WTC11 (cell line): ENCODE data around the gene CEP68. TPM values are rescaled to one million over a fixed set of nuclear protein-coding genes. Genes with fewer than 3 reads are reported as not detected.

ENCODE experiments used
- ATF1 ChIP-seq: sonication (generic); formaldehyde crosslinking; IDR thresholded peaks from 2 replicates; pipeline ENCODE4 v1.8.1; 2023; ENCODE audit warnings: mild to moderate bottlenecking, moderate library complexity, missing genetic modification reagents
- ESRRA ChIP-seq: sonication (generic); formaldehyde crosslinking; IDR thresholded peaks from 2 replicates; pipeline ENCODE4 v1.8.1; 2022; ENCODE audit warnings: mild to moderate bottlenecking, missing genetic modification reagents, borderline replicate concordance
- FOXJ3 ChIP-seq: sonication (generic); formaldehyde crosslinking; IDR thresholded peaks from 2 replicates; pipeline ENCODE4 v1.9.0; 2021; ENCODE audit warnings: missing genetic modification reagents, mild to moderate bottlenecking, borderline replicate concordance
- GABPB1 ChIP-seq: sonication (generic); formaldehyde crosslinking; IDR thresholded peaks from 2 replicates; pipeline ENCODE4 v1.8.1; 2023; ENCODE audit warnings: mild to moderate bottlenecking, missing genetic modification reagents
- IRF2 ChIP-seq: sonication (generic); formaldehyde crosslinking; IDR thresholded peaks from 2 replicates; pipeline ENCODE4 v1.8.0; 2022; ENCODE audit warnings: low read depth, missing genetic modification reagents, borderline replicate concordance
- PRRX2 ChIP-seq: fragments of 250-450 bp; sonication (Bioruptor Pico); IDR thresholded peaks from 2 replicates; pipeline ENCODE4 v1.8.0; 2021; ENCODE audit warnings: mild to moderate bottlenecking
- RORB ChIP-seq: fragments of 250-450 bp; sonication (Bioruptor Pico); IDR thresholded peaks from 2 replicates; pipeline ENCODE4 v1.9.0; 2021; ENCODE audit warnings: mild to moderate bottlenecking
- TCF7 ChIP-seq: sonication (generic); formaldehyde crosslinking; IDR thresholded peaks from 2 replicates; pipeline ENCODE4 v1.8.0; 2022; ENCODE audit warnings: mild to moderate bottlenecking, low read depth, missing genetic modification reagents, moderate library complexity
- TEAD1 ChIP-seq: sonication (generic); formaldehyde crosslinking; IDR thresholded peaks from 2 replicates; pipeline ENCODE4 v1.8.0; 2022; ENCODE audit warnings: mild to moderate bottlenecking, missing genetic modification reagents
- ZBTB21 ChIP-seq: sonication (generic); formaldehyde crosslinking; IDR thresholded peaks from 2 replicates; pipeline ENCODE4 v1.8.1; 2023; ENCODE audit warnings: mild to moderate bottlenecking, missing genetic modification reagents, borderline replicate concordance
- ZNF219 ChIP-seq: sonication (generic); formaldehyde crosslinking; IDR thresholded peaks from 2 replicates; pipeline ENCODE4 v1.8.0; 2023; ENCODE audit warnings: missing genetic modification reagents, mild to moderate bottlenecking, borderline replicate concordance
- ZNF232 ChIP-seq: sonication (generic); formaldehyde crosslinking; IDR thresholded peaks from 2 replicates; pipeline ENCODE4 v1.8.0; 2022; ENCODE audit warnings: mild to moderate bottlenecking, missing genetic modification reagents
- ZNF671 ChIP-seq: fragments of 250-450 bp; sonication (Bioruptor Pico); IDR thresholded peaks from 2 replicates; pipeline ENCODE4 v1.8.0; 2021; ENCODE audit warnings: mild to moderate bottlenecking
- total RNA-seq: library from RNA; stranded (reverse); gene quantifications from 3 replicates; pipeline ENCODE4 v1.2.3, GENCODE V29; 2021
- TF ChIP-seq, protein P1 (sequence below): sonication (generic); formaldehyde crosslinking; IDR thresholded peaks from 2 replicates; pipeline ENCODE4 v1.8.1; 2023; ENCODE audit warnings: mild to moderate bottlenecking, missing genetic modification reagents, borderline replicate concordance
- TF ChIP-seq, protein P2 (sequence below): sonication (generic); formaldehyde crosslinking; IDR thresholded peaks from 2 replicates; pipeline ENCODE4 v1.8.0; 2022; ENCODE audit warnings: mild to moderate bottlenecking, missing genetic modification reagents
- TF ChIP-seq, protein P3 (sequence below): fragments of 200-600 bp; IDR thresholded peaks from 2 replicates; pipeline ENCODE4 v1.8.0; 2022; ENCODE audit warnings: antibody characterized with exemption
- TF ChIP-seq, protein P4 (sequence below): sonication (generic); formaldehyde crosslinking; IDR thresholded peaks from 2 replicates; pipeline ENCODE4 v1.8.1; 2022; ENCODE audit warnings: low read depth, missing genetic modification reagents, borderline replicate concordance
- TF ChIP-seq, protein P5 (sequence below): sonication (generic); formaldehyde crosslinking; IDR thresholded peaks from 2 replicates; pipeline ENCODE4 v1.8.0; 2023; ENCODE audit warnings: missing genetic modification reagents, mild to moderate bottlenecking, borderline replicate concordance
- TF ChIP-seq, protein P6 (sequence below): sonication (generic); formaldehyde crosslinking; IDR thresholded peaks from 2 replicates; pipeline ENCODE4 v1.8.0; 2022; ENCODE audit warnings: mild to moderate bottlenecking, missing genetic modification reagents
- TF ChIP-seq, protein P7 (sequence below): sonication (generic); formaldehyde crosslinking; IDR thresholded peaks from 2 replicates; pipeline ENCODE4 v1.8.0; 2022; ENCODE audit warnings: mild to moderate bottlenecking, missing genetic modification reagents

Gene CEP68
- total RNA-seq, 1 experiment from 2014 or later: 16.7 TPM

DNA sequence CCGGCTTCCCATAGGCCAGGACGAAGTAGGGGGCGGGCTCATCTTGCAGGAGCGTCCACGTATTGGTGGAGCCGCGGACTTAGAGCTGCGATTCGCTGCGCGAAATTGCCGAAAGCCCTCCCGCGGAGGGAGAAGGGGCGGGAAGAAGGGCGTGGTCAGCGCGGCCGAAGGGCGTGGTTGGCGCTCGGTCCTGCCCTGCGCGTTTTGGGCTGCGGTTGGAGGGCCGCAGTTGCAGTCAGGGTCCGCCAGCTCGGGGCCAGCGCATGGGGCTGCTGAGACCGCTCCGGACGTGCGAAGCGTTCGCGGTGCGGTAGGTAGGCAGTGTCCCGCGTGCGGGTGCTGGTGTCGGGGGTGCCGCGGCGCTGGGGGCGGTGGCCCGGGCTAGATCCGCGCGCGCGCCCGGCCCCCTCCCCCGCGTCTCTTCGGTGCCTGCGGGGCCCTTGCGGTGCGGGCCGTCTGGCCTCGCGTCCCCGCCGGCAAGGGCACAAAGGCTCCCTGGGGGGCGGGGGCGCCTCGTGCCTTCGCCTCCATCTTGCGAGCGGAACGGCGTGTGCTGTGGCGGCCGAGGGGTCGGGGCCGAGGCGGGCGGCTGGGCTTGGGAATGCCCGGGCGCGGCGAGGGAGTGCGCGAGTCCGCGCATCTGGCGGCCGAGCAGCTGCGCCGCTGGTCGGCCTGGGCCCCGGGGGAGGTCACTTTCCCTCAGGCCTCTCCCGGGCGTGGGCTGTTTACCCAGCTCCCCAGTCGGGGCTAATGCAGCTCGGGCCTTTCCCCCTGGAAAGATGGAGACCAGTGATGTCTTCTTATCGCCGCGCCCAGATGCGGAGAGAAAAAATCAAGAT lies at the start of gene CEP68 (continued):
- TF ChIP-seq, protein P1, sequence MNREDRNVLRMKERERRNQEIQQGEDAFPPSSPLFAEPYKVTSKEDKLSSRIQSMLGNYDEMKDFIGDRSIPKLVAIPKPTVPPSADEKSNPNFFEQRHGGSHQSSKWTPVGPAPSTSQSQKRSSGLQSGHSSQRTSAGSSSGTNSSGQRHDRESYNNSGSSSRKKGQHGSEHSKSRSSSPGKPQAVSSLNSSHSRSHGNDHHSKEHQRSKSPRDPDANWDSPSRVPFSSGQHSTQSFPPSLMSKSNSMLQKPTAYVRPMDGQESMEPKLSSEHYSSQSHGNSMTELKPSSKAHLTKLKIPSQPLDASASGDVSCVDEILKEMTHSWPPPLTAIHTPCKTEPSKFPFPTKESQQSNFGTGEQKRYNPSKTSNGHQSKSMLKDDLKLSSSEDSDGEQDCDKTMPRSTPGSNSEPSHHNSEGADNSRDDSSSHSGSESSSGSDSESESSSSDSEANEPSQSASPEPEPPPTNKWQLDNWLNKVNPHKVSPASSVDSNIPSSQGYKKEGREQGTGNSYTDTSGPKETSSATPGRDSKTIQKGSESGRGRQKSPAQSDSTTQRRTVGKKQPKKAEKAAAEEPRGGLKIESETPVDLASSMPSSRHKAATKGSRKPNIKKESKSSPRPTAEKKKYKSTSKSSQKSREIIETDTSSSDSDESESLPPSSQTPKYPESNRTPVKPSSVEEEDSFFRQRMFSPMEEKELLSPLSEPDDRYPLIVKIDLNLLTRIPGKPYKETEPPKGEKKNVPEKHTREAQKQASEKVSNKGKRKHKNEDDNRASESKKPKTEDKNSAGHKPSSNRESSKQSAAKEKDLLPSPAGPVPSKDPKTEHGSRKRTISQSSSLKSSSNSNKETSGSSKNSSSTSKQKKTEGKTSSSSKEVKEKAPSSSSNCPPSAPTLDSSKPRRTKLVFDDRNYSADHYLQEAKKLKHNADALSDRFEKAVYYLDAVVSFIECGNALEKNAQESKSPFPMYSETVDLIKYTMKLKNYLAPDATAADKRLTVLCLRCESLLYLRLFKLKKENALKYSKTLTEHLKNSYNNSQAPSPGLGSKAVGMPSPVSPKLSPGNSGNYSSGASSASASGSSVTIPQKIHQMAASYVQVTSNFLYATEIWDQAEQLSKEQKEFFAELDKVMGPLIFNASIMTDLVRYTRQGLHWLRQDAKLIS (CRISPR knock-in tag): 0 out of 2 replicates have a peak, but pooled peaks have one; percentile 52
- TF ChIP-seq, protein P2, sequence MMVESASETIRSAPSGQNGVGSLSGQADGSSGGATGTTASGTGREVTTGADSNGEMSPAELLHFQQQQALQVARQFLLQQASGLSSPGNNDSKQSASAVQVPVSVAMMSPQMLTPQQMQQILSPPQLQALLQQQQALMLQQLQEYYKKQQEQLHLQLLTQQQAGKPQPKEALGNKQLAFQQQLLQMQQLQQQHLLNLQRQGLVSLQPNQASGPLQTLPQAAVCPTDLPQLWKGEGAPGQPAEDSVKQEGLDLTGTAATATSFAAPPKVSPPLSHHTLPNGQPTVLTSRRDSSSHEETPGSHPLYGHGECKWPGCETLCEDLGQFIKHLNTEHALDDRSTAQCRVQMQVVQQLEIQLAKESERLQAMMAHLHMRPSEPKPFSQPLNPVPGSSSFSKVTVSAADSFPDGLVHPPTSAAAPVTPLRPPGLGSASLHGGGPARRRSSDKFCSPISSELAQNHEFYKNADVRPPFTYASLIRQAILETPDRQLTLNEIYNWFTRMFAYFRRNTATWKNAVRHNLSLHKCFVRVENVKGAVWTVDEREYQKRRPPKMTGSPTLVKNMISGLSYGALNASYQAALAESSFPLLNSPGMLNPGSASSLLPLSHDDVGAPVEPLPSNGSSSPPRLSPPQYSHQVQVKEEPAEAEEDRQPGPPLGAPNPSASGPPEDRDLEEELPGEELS: peak; percentile 61; the same call in 1 of the 2 replicates
- TF ChIP-seq ZNF671 (CRISPR knock-in tag) (peak; percentile 53; the same call in 1 of the 2 replicates), TEAD1 (CRISPR knock-in tag) (peak; percentile 95), ZNF232 (no peak; the same call in none of the 2 replicates), RORB (no peak), ATF1 (0 out of 2 replicates have a peak, but pooled peaks have one; percentile 77), GABPB1 (CRISPR knock-in tag) (peak; percentile 78), ZNF219 (CRISPR knock-in tag) (peak; percentile 93; the same call in 1 of the 2 replicates), IRF2 (CRISPR knock-in tag) (peak; percentile 65; the same call in 1 of the 2 replicates), ESRRA (peak; percentile 68), FOXJ3 (CRISPR knock-in tag) (no peak), TCF7 (peak; percentile 56; the same call in 1 of the 2 replicates), ZBTB21 (CRISPR knock-in tag) (no peak), PRRX2 (CRISPR knock-in tag) (peak; percentile 42; the same call in 1 of the 2 replicates)
- TF ChIP-seq, protein P3, sequence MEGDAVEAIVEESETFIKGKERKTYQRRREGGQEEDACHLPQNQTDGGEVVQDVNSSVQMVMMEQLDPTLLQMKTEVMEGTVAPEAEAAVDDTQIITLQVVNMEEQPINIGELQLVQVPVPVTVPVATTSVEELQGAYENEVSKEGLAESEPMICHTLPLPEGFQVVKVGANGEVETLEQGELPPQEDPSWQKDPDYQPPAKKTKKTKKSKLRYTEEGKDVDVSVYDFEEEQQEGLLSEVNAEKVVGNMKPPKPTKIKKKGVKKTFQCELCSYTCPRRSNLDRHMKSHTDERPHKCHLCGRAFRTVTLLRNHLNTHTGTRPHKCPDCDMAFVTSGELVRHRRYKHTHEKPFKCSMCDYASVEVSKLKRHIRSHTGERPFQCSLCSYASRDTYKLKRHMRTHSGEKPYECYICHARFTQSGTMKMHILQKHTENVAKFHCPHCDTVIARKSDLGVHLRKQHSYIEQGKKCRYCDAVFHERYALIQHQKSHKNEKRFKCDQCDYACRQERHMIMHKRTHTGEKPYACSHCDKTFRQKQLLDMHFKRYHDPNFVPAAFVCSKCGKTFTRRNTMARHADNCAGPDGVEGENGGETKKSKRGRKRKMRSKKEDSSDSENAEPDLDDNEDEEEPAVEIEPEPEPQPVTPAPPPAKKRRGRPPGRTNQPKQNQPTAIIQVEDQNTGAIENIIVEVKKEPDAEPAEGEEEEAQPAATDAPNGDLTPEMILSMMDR: no peak
- TF ChIP-seq, protein P4, sequence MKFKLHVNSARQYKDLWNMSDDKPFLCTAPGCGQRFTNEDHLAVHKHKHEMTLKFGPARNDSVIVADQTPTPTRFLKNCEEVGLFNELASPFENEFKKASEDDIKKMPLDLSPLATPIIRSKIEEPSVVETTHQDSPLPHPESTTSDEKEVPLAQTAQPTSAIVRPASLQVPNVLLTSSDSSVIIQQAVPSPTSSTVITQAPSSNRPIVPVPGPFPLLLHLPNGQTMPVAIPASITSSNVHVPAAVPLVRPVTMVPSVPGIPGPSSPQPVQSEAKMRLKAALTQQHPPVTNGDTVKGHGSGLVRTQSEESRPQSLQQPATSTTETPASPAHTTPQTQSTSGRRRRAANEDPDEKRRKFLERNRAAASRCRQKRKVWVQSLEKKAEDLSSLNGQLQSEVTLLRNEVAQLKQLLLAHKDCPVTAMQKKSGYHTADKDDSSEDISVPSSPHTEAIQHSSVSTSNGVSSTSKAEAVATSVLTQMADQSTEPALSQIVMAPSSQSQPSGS (CRISPR knock-in tag): no peak
- TF ChIP-seq, protein P5, sequence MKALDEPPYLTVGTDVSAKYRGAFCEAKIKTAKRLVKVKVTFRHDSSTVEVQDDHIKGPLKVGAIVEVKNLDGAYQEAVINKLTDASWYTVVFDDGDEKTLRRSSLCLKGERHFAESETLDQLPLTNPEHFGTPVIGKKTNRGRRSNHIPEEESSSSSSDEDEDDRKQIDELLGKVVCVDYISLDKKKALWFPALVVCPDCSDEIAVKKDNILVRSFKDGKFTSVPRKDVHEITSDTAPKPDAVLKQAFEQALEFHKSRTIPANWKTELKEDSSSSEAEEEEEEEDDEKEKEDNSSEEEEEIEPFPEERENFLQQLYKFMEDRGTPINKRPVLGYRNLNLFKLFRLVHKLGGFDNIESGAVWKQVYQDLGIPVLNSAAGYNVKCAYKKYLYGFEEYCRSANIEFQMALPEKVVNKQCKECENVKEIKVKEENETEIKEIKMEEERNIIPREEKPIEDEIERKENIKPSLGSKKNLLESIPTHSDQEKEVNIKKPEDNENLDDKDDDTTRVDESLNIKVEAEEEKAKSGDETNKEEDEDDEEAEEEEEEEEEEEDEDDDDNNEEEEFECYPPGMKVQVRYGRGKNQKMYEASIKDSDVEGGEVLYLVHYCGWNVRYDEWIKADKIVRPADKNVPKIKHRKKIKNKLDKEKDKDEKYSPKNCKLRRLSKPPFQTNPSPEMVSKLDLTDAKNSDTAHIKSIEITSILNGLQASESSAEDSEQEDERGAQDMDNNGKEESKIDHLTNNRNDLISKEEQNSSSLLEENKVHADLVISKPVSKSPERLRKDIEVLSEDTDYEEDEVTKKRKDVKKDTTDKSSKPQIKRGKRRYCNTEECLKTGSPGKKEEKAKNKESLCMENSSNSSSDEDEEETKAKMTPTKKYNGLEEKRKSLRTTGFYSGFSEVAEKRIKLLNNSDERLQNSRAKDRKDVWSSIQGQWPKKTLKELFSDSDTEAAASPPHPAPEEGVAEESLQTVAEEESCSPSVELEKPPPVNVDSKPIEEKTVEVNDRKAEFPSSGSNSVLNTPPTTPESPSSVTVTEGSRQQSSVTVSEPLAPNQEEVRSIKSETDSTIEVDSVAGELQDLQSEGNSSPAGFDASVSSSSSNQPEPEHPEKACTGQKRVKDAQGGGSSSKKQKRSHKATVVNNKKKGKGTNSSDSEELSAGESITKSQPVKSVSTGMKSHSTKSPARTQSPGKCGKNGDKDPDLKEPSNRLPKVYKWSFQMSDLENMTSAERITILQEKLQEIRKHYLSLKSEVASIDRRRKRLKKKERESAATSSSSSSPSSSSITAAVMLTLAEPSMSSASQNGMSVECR (CRISPR knock-in tag): peak; percentile 19
- TF ChIP-seq, protein P6, sequence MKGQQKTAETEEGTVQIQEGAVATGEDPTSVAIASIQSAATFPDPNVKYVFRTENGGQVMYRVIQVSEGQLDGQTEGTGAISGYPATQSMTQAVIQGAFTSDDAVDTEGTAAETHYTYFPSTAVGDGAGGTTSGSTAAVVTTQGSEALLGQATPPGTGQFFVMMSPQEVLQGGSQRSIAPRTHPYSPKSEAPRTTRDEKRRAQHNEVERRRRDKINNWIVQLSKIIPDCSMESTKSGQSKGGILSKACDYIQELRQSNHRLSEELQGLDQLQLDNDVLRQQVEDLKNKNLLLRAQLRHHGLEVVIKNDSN (CRISPR knock-in tag): peak; percentile 61
- TF ChIP-seq, protein P7, sequence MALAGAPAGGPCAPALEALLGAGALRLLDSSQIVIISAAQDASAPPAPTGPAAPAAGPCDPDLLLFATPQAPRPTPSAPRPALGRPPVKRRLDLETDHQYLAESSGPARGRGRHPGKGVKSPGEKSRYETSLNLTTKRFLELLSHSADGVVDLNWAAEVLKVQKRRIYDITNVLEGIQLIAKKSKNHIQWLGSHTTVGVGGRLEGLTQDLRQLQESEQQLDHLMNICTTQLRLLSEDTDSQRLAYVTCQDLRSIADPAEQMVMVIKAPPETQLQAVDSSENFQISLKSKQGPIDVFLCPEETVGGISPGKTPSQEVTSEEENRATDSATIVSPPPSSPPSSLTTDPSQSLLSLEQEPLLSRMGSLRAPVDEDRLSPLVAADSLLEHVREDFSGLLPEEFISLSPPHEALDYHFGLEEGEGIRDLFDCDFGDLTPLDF (CRISPR knock-in tag): peak; percentile 64; the same call in 1 of the 2 replicates
